DMS53 (cell line): ENCODE results near the gene IQGAP3.

ENCODE experiments used
- DNase-seq: peaks from one replicate; lab custom pipeline; 2025; lab: John Stamatoyannopoulos, UW

IQGAP3 gene

DNA sequence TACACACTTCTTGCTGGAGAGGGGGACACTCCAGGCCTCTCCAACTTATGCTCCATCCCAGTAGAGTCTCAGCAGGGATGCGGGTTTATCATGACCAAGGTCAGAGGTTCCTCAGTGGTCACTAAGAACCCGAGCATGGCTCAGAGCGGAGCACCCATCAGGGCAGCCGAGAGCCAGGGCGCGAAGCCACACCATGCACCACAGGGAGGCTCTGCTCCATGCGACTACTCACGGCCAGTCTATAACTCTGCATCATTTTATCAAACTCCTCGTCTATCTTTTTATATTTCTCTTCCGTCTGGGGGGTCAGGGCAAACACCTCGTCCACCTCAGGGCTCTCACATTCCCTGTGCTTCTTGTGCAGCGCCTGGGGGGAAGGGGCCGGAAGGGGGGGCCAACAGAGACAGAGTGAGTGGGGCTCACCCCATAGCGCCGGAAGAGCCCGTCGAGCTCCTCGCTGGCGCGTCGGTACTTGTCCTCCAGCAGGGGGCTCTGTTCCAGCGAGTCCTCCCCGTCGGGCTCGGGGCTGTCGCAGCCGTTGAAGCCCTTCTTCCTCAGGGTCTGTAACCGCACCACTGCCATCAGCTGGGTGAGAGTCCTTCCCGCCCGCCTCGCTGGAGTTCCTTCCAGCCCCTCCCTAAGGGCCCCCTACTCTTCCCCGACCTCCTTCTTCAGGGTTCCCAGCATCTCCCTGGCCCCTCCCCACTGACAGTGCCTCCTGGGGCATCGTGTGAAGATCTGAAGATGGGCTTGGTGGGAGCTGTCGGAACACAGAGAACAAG, 91.8 kb downstream of the IQGAP3 start:
- peak; percentile 58 for DNase-seq

DNA sequence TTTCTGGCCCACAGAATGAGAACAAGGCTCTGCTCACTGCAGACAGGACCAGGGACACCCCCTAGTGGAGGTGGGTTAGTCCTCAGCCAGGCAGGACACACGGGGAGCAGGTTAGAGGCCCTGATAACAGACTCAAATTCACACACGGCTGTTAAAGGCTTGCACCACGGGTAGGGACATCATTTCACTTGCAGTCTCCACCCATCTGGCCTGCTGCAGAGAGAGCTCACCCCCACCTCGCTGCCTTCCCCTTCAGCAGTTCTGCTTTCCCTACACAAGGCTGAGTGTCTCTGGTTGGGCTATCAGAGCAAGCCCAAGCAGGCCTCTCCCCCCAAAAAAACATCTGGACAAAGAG, 92.4 kb downstream of the IQGAP3 start:
- no peak for DNase-seq

DNA sequence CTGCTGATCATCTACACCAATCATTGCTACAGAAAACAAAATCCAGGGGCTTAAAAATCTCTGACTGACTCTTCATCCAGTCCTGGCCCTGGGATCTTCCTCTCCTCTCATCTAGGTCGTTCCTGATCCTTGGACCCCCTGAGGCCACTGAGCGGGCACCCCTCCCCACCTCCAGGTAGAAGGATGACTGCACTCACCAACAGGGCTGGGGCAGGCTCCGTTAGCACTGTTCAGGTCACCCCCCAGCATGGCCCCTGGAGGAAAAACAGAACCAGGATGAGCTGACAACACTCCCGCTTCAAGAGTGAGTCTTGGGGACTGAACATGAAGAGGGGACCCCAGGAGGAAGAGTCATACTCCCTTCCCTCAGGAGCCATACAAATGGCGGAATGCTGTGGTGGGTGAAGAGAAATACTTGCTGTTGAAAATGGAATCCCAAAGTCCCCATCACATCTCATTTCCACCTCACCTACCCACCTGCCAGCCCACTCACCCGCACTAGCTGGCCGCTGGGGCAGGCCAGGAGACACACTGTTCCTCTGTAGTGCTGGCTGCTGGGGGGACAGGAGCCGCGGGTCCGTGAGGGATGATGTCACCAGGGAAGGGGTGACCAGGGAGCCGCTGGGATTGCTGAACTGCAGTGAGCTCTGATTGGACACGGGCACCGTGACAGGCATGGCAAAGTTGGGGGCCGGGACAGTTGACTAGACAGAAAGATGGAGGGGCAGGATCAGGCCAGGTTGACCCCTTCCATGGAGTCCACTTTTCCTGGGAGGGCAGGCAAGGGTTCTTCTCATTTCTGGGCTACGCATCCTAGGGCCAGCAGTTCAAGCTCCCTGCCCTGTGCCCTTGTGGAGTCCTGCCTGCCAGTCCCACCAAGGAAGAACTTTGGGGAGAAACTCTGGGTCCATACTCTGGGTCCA, 93.0 kb downstream of the IQGAP3 start:
- DNase-seq: no peak

DNA sequence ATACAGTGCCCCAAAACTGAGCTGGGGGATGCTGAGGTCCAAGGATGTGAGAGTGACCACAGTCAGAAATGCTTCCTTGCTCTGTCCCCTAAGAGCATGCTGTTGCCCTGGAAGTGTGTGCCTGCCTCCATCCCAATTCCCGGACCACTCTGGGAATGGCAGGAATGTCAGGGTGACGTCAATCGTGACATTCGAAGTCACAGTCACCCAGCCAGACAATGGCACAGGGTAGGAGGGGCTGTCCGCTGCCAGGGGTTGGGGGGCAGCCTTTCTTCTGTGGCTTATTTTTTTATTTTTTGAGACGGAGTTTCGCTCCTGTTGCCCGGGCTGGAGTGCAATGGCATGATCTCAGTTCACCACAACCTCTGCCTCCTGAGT, 94.1 kb downstream of the IQGAP3 start:
- DNase-seq: no peak

DNA sequence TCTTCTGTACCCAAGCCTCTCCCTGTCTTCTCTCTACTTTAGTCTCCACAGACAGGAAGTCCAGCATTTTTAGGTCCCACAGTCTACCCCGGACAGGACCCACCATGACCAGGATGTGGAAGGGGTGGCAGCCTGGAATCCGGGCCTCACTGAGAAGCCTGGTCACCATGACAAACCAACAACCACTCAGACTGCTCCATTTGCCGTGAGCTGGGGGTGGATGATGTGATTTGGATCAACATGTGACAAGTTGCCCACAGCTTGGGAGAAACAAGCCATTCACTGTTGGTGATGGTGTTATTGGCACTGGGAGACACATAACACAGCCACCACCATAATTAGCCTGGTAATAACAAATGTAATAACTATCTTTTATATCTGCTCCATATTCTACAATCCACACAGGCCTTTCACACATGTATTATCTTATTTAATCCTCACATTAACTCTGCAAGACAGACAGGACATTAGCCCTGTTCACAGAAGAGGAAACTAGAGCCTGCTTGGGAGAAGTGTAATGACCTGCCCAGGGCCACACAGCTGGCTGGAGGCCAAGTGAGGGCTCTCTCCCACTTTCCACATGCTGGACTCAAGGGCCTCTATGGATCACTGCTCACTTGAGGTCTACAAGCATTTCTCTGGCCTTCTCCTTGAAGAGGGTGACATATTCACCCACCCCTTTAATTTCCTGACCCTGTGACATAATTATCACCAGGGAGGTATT, 94.7 kb downstream of the IQGAP3 start:
- DNase-seq: peak; percentile 54

DNA sequence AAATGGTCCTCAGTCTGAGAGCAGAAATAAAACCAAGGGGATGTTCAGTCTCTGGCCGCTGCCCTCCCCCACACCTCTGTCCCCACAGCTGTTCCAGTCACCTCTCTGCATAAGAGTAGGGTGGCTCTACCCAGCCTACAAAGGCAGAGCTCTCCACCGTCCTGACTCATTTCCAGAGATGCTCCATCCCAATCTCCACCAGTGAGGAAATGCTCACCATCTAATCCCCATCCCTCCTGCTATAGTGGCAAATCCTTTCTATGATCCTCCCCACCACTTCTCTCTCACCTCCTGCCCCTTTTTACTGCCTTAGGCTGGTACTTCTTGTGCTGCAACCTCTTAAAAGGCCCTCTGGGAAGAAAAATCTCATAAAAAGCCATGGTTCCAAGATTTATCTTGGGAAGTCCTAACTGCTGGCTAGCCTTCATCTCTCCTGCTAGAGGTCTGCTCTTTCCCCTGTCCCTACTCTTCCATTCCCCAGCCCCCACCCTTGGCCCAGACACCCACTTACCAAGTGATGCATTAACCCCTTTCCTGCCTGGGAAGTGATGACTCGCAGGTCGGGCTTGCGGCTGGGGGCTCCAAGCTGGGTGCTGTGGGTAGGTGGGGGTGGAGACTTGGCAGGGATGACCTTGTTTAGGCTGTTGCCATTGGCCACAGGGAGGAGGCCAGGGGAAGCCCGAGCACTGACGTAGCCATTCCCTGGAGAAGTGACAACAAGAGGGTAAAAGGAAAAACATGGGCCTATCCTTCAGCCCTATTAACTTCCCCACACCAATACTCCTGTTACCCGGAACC, 95.7 kb downstream of the IQGAP3 start:
- DNase-seq: no peak

DNA sequence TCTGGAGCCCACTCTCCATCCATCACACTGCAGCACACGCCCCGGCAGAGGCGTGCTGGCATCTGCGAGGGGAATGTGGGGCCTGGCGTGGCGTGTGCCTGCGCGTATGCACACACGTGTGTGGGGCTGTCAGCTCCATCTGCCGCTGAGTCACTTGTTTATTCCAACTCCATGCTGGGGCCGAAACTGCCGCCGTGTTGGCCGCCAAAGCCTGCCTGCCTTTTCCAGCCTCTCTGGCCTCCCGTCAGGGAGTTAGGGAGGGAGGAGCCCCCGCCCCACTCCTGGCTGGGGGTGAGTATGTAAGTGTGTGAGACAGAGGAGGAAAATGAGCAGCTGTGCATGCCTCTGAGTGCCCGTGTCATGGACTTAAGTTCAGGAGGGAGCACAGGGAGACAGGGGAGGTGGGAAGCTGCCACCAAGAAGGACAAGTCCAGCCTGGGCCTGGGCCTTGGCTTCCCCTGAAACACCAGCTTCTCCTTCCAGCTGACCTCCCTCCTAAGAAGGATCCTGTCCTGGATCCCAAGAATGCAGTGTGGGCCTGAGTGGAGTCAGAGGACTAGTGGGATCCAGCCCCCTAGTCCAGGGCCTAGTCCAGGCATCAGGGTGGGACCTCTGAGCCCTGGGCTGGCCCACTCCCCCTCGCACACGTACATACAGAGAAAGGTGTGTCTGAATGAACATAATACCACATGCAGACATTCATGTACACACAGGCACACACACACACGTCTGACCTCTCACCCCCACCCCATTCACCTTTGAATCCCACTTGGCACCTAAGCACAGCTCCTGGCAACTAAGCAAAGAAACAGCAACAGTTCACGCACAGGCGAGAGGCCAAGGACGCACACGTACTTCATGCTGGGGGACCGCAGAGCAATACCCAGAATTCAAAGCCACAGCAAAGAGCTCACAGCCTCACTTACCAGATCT, 96.5 kb downstream of the IQGAP3 start:
- peak; percentile 32 for DNase-seq
